Measurements from ENCODE around the gene DAPK2. TPM values are rescaled to one million over a fixed set of nuclear protein-coding genes. Genes with fewer than 3 reads are reported as not detected.

Gene DAPK2
- total RNA-seq, 2 experiments from 2014 or later = 0.44 TPM; not detected in 1

DNA sequence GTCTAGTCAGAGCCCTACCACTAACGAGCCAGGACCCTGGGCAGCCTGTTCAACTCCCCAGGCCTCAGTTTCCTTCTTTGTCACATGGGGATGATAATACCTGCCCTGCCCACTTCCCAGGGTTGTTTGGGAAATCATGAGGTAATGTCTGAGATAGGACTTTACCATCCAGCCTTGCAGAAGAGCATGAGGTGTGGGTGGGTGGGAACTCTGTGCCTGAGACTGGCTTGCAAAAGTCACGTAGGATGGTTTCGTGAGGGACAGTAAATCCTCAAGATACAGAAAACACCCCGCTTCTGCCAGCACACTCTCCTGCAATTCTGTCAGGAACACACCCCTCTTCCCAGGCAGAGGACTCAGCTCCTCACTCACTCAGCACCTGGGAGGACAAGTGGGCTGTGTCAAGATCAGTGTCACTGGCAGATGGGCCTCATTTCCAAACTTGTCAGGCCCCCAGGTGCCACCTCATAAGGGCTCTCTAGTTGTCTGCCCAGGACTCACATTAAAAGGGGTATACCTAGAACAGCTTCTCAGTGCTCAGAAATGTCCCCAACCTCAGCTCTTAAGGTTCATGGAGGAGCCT is 58.4 kb downstream of the DAPK2 start:
- H3K4me3 Mint-ChIP-seq = no peak overlapping the region
- CTCF ChIA-PET = interaction anchor here (0.6 to 1.5 kb wide), 2 partner anchors 42 to 146 kb away, joined by 4 to 5 read pairs; no protein-coding TSS in a partner anchor
- H3K27me3 Mint-ChIP-seq (ENCODE audit: low read depth) = no peaks in the 10 kb centered on the region
- H3K36me3 Mint-ChIP-seq (ENCODE audit: low read depth) = no peaks in the 10 kb centered on the region
- H3K9me3 Mint-ChIP-seq = no peaks in the 10 kb centered on the region
- H3K4me1 Mint-ChIP-seq (ENCODE audit: low read depth) = peaks cover 8% of the 10 kb centered on the region
- intact Hi-C loops (cut with micrococcal nuclease) = loop anchor here (2.0 kb wide), 1 partner anchor 23 kb away; no protein-coding TSS in a partner anchor
- DNase-seq = no peak
- H3K27ac Mint-ChIP-seq = no peak overlapping the region

DNA sequence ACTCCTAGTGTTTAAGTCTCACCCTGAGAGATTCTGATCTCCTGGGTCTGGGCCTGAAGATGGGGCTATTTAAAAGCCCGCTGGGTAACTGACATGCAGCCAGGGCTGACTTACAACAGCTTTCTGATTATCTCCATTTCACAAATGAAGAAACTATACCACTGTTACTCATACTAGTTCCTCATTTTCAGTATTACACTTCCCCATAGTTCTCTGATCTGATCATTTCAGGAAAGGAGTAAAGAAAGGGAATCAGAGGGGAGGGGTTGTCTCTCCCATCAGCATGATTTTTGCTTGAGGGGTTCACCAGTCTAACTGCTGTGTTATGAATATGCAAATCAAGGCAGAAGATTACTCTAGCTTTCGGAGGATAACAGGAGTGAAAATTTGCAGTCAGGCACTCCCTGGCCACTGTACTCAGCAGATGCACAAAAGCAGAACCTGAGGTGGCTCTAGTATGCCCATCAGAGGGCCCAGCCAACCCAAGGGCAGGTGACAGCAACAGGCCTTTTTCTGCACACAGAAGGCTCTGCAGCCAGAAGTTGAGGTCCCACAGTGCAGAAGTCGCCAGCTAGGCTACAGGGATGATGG is 59.4 kb downstream of the DAPK2 start:
- H3K36me3 Mint-ChIP-seq (ENCODE audit: low read depth) = no peaks in the 10 kb centered on the region

DNA sequence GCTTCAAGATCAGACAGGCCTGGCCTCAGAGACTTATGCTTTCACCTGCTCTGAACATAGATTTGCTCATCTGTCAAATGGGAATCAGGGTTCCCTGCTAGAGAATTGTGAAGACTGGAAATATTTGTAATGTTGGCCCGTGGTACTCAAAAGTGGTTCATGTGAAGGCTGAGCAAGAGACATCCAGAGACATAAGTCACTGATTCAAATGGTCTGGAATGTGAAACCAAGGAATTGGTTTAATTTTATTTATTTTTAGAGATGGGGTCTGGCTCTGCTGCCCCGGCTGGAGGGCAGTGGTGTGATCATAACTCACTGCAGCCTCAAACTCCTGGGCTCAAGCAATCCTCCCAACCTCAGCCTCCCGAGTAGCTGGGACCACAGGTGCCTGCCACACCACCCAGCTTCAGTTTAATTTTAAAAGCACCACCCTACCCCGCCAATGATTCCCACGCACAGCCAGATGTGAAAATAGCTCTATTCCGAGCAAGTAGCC is 60.1 kb downstream of the DAPK2 start:
- CTCF ChIA-PET = no interaction called here
- Mint-ChIP-seq H3K36me3 (ENCODE audit: low read depth) (no peaks in the 10 kb centered on the region), H3K4me1 (ENCODE audit: low read depth) (peaks cover 8% of the 10 kb centered on the region), H3K4me3 (no peak overlapping the region), H3K9me3 (no peaks in the 10 kb centered on the region), H3K27me3 (ENCODE audit: low read depth) (no peaks in the 10 kb centered on the region), H3K27ac (no peak overlapping the region)
- intact Hi-C loops (cut with micrococcal nuclease) = no loop called here
- no peak for DNase-seq

More for the DNA sequence above, 59.4 kb downstream of the DAPK2 start:
- intact Hi-C loops (cut with micrococcal nuclease) = no loop called here
- Mint-ChIP-seq H3K27me3 (ENCODE audit: low read depth) (no peaks in the 10 kb centered on the region), H3K9me3 (no peaks in the 10 kb centered on the region), H3K4me3 (no peak overlapping the region), H3K4me1 (ENCODE audit: low read depth) (peaks cover 8% of the 10 kb centered on the region), H3K27ac (no peak overlapping the region)
- no peak for DNase-seq
- CTCF ChIA-PET = no interaction called here

DNA sequence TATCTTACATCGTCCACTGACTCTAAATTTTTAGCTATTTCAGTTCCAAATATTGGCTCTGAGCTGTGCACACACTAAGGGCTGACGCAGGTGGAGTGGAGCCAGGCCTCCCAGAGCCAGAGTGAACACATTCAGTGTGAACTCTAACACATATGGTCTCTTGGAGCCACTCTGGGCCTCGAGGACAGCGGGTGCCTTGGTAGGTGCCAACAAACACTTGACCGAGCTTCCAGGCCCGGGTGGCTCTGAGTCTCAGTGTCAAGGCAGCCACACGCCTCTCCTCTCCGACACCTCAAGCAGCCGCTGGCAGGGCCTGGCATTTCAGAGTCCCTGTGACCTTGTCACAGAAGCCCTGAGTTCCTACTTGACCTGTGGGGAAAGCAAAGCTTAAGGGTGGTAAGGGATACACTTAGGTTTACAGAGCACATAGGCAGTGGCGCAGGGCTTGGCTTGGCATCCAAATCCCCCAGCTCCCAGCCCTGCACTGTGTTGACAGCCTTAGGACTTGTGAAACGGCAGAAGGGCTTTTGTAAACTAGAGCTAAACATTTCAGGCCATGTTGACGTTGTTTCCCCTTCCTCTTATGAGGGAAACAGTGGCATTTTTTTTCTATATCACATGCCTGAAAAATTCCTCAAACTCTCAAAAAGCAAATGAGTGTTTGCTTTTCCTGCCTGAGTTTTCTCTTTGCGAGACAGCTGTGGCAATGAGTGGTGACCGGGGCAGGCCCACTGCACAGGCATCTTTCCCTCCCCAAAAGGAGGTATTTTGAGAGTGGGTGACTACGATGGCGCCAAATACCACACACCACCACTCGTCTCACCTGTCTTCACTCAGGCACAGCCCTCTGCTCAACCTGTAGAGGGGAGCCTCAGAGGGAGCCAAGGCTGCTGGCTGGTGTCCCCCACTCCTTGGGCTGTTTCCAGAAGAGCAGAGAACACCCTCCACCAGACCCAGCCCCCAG is 60.8 kb downstream of the DAPK2 start:
- Mint-ChIP-seq H3K27me3 (ENCODE audit: low read depth) (no peaks in the 10 kb centered on the region), H3K4me3 (no peak overlapping the region), H3K36me3 (ENCODE audit: low read depth) (no peaks in the 10 kb centered on the region), H3K27ac (no peak overlapping the region), H3K4me1 (ENCODE audit: low read depth) (peaks cover 8% of the 10 kb centered on the region), H3K9me3 (no peaks in the 10 kb centered on the region)
- CTCF ChIA-PET = interaction anchor here (0.6 kb wide), 1 partner anchor 1333 kb away, joined by 3 read pairs; no protein-coding TSS in a partner anchor
- intact Hi-C loops (cut with micrococcal nuclease) = no loop called here
- no peak for DNase-seq

DNA sequence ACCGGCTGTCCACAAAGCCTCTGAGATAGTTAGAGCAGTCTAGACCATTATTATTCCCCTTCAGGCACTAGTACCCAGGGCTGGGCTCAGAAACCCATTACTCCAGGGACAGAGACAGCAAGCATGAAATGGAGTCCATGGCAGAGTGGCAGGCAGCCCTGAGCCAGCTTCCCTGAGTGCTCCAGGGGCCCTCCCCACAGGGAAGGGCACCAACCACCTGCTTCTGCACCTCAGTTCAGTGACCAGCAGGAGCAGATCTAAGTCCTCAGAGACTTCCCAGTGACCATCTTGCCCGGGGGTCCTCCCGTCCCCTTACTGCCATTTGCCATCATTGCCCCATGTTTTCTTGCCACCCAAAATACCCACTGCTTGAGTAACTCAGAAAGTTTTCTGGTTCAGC is 62.0 kb downstream of the DAPK2 start:
- Mint-ChIP-seq H3K36me3 (ENCODE audit: low read depth) (no peaks in the 10 kb centered on the region), H3K4me1 (ENCODE audit: low read depth) (peaks cover 8% of the 10 kb centered on the region), H3K27me3 (ENCODE audit: low read depth) (no peaks in the 10 kb centered on the region), H3K27ac (no peak overlapping the region), H3K9me3 (no peaks in the 10 kb centered on the region), H3K4me3 (no peak overlapping the region)
- CTCF ChIA-PET = no interaction called here
- intact Hi-C loops (cut with micrococcal nuclease) = no loop called here
- no peak for DNase-seq

DNA sequence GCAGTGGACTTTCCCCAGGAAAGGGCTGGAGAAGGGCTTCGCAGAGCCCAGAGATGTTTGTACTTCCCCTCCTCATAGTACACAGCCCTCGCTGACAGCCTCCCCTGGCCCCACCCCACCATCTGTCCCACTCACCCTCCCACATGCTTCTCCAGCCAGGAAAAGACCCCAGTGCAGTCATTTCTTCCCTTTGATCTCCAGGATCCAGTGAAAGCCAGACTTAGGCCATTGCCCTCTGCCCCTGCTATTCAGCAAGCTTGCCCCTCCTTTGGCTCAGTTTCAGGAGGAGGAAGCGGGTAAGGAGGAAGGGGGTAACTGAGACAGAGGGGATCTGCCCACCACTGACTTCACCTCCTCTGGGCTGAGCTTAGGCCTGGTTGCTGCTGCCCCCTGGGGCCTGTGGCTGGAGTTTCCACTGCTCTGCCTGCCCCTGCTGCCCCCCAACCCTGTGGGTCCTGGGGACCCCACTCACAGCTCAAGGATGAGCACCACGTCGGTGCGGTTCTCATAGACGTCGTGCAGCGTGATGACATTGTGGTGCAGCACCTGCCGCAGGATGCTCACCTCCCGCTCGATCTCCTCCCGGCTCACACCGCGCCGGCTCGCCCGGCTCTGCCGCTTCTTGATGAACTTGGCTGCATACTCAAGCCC is 63.1 kb downstream of the DAPK2 start:
- CTCF ChIA-PET = interaction anchor here (0.9 kb wide), 1 partner anchor 84 kb away, joined by 3 read pairs; no protein-coding TSS in a partner anchor
- intact Hi-C loops (cut with micrococcal nuclease) = no loop called here
- Mint-ChIP-seq H3K27me3 (ENCODE audit: low read depth) (no peaks in the 10 kb centered on the region), H3K9me3 (no peaks in the 10 kb centered on the region), H3K27ac (no peak overlapping the region), H3K4me1 (ENCODE audit: low read depth) (peaks cover 8% of the 10 kb centered on the region), H3K4me3 (no peak overlapping the region), H3K36me3 (ENCODE audit: low read depth) (no peaks in the 10 kb centered on the region)
- no peak for DNase-seq

GRCh38 chr15:63982381-63982854 is 63.9 kb downstream of the DAPK2 start:
- H3K27ac Mint-ChIP-seq = no peak overlapping the region
- CTCF ChIA-PET = no interaction called here
- intact Hi-C loops (cut with micrococcal nuclease) = no loop called here
- H3K36me3 Mint-ChIP-seq (ENCODE audit: low read depth) = no peaks in the 10 kb centered on the region
- no peak overlapping the region for H3K4me3 Mint-ChIP-seq
- peaks cover 8% of the 10 kb centered on the region for H3K4me1 Mint-ChIP-seq (ENCODE audit: low read depth)
- H3K27me3 Mint-ChIP-seq (ENCODE audit: low read depth) = no peaks in the 10 kb centered on the region
- H3K9me3 Mint-ChIP-seq = no peaks in the 10 kb centered on the region
- DNase-seq = no peak

- Mint-ChIP-seq H3K36me3 (ENCODE audit: low read depth) (no peaks in the 10 kb centered on the region), H3K4me3 (no peak overlapping the region), H3K9me3 (no peaks in the 10 kb centered on the region), H3K4me1 (ENCODE audit: low read depth) (peaks cover 5% of the 10 kb centered on the region), H3K27me3 (ENCODE audit: low read depth) (no peaks in the 10 kb centered on the region), H3K27ac (no peak overlapping the region)
- CTCF ChIA-PET = interaction anchor here (0.6 to 0.7 kb wide), 2 partner anchors 37 to 61 kb away, joined by 3 read pairs; no protein-coding TSS in a partner anchor
- intact Hi-C loops (cut with micrococcal nuclease) = no loop called here
- DNase-seq = no peak
Measured at GRCh38 chr15:63981596-63982320, 64.5 kb downstream of the DAPK2 start.

DNA sequence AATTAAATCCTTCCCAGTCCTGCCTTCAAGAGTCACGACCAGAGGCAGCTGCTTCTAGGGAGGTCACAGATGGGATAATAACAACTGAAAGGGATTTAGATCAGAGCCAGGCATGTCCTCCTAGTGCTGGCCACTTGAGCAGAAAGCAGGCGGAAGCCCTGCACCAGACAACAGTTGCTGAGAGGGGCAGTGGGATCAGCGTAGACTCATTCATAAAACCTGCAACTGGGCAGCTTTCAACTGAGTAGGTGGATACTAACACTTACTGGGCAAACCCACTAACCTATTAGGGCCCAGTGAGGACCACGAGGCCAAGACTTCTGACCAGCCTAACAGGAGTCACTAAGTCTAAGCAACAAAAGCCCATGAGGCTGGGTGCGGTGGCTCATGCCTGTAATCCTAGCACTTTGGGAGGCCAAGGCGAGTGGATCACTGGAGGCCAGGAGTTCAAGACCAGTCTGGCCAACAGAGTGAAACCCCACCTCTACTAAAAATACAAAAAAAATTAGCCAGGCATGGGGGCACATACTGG is 67.0 kb downstream of the DAPK2 start:
- Mint-ChIP-seq H3K27me3 (ENCODE audit: low read depth) (no peaks in the 10 kb centered on the region), H3K4me1 (ENCODE audit: low read depth) (no peaks in the 10 kb centered on the region), H3K4me3 (no peak overlapping the region), H3K36me3 (ENCODE audit: low read depth) (no peaks in the 10 kb centered on the region), H3K9me3 (no peaks in the 10 kb centered on the region), H3K27ac (no peak overlapping the region)
- no peak for DNase-seq
- intact Hi-C loops (cut with micrococcal nuclease) = no loop called here
- CTCF ChIA-PET = no interaction called here

DNA sequence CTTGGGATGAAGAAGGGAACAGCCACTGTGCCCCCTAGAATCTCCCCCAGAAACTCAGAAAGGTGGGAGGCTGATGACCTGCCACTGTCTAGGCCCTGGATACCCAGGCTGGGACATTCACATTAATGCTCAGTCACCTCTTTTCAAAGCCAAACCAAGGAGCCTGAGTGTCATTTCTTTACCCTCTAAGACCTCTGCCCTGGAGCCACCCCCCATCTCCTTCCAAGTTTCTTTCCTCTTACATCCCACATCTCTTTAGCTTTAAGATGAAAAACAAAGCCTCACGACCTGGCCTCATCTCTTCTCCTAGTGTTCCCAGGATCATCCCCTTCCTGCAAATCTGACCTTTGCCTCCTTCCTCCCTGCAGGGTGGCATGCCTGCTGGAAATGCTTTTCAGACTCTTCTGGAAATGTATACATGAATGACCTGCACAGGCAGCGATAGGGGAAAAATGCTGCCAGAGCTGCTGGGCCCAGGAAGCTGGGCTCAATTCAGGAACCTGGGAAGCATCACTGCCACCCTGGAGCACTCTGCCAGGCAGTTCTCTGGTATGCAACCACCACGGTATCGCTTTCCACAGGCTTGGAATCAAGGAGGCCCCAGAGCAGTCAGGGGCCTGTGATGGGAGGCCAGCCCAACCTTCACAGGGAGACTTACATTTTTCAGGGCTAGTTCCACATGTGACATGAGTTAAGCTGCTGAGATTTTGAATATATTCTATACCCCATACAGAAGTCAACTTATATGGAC is 67.6 kb downstream of the DAPK2 start:
- Mint-ChIP-seq H3K9me3 (no peaks in the 10 kb centered on the region), H3K4me3 (no peak overlapping the region), H3K27ac (no peak overlapping the region)

DNA sequence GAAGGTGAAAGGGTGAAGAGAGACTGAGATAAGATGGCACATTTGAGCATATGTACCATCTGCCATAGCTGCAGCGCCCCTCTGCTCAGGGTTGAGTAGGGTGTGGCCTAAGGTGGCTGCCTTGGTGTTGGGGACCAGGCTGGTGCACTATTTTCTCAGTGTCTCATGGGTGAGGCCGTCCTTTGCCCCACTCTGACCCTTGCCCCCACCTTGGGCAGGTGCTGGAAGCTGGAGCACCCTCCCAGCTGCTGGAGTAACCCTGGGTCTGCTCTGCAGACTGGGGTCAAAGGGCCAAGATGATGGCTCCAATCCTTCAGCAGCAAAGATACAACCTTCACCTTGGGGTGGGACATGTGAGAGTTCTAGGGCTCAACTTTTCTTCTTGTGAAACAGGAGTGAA is 69.2 kb downstream of the DAPK2 start:
- no peaks in the 10 kb centered on the region for H3K36me3 Mint-ChIP-seq (ENCODE audit: low read depth)
- no peak overlapping the region for H3K4me3 Mint-ChIP-seq
- no peaks in the 10 kb centered on the region for H3K4me1 Mint-ChIP-seq (ENCODE audit: low read depth)
- intact Hi-C loops (cut with micrococcal nuclease) = no loop called here
- no peak for DNase-seq
- H3K27ac Mint-ChIP-seq = no peak overlapping the region
- H3K27me3 Mint-ChIP-seq (ENCODE audit: low read depth) = no peaks in the 10 kb centered on the region
- CTCF ChIA-PET = no interaction called here
- H3K9me3 Mint-ChIP-seq = no peaks in the 10 kb centered on the region

More for the DNA sequence above, 67.6 kb downstream of the DAPK2 start:
- no peaks in the 10 kb centered on the region for H3K4me1 Mint-ChIP-seq (ENCODE audit: low read depth)
- H3K36me3 Mint-ChIP-seq (ENCODE audit: low read depth) = no peaks in the 10 kb centered on the region
- intact Hi-C loops (cut with micrococcal nuclease) = no loop called here
- CTCF ChIA-PET = interaction anchor here (0.9 to 1.4 kb wide), 2 partner anchors 33 to 88 kb away, joined by 3 to 4 read pairs; no protein-coding TSS in a partner anchor
- no peaks in the 10 kb centered on the region for H3K27me3 Mint-ChIP-seq (ENCODE audit: low read depth)
- DNase-seq = no peak
